ENCODE measurements around the gene ABCE1. TPM values are rescaled to one million over a fixed set of nuclear protein-coding genes. Genes with fewer than 3 reads are reported as not detected.

ABCE1 gene
- total and polyA plus RNA-seq, 10 of the 15 experiments (the other 5 are each of a cell fraction or from before 2014, with no cell fraction given) = 75.9 to 172 (median 134) TPM

DNA sequence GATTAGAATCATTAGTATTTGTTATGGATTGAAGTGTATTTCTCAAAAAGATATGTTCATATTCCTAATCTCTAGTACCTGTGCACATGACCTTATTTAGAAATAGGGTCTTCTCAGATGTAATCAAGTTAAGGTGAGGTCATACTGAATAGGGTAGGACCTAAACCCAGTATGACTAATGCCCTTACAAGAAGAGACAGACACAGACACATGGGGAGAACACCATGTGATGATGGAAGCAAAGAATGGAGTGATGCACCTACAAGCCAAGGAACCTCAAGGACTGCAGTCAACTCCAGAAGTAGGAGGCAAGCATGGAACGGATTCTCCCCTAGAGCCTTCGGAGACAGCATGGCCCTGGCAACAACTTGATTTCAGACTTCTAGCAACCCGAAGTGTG, 50.9 kb downstream of the ABCE1 start:
- Histone ChIP-seq H3K9ac (ENCODE audit: control insufficient read depth, insufficient read depth, low read length) (no peak overlapping the region), H4K20me1 (ENCODE audit: control insufficient read depth, insufficient read depth) (no peaks in the 10 kb centered on the region), H3K36me3 (ENCODE audit: control insufficient read depth in 2 of 2, insufficient read depth in 2 of 2, low read length in 1 of 2) (peaks cover 2 to 27% of the 10 kb centered on the region in 2 experiments), H3K79me2 (ENCODE audit: control insufficient read depth, insufficient read depth, low read length) (no peaks in the 10 kb centered on the region), H3K4me1 (ENCODE audit: control insufficient read depth, insufficient read depth, low read length) (peaks cover 5% of the 10 kb centered on the region; the same call in 1 of the 2 replicates), H3K4me3 (no peak overlapping the region), H3K27me3 (replicated peaks in 1 of 2; ENCODE audit: control insufficient read depth in 2 of 2, insufficient read depth in 2 of 2, low read length in 1 of 2) (no peaks in the 10 kb centered on the region), H3K9me3 (replicated peaks; ENCODE audit: control insufficient read depth, insufficient read depth, low read length) (no peaks in the 10 kb centered on the region), H3K27ac (ENCODE audit: control insufficient read depth, insufficient read depth) (no peak overlapping the region), H2AFZ (ENCODE audit: control insufficient read depth, low read depth, low read length) (no peak overlapping the region), H3K4me2 (ENCODE audit: control insufficient read depth, insufficient read depth) (no peak overlapping the region)
- in situ Hi-C loops (cut with MboI) = no loop called here
- FAIRE-seq = no peak
- CTCF ChIA-PET = no interaction called here
- SMC1A ChIA-PET (ENCODE audit: uncharacterized antibody, unreplicated experiment) = interaction anchor here (0.7 to 1.1 kb wide), 2 partner anchors 11 to 28 kb away, joined by 4 to 6 read pairs; no protein-coding TSS in a partner anchor
- no TSS peak for BruUV-seq (replicated peaks)
- POLR2A ChIA-PET = no interaction called here
- intact Hi-C loops (cut with micrococcal nuclease; ENCODE audit: unreplicated experiment) = no loop called here
- ATAC-seq = no peak
- WGBS (ENCODE audit: insufficient coverage, insufficient replicate concordance, low lambda C conversion rate, missing lambda C conversion rate) = 98% methylated on average over 3 of the region's 3 CpGs
- RAD21 ChIA-PET (ENCODE audit: unreplicated experiment) = no interaction called here
- no peak for DNase-seq (ENCODE audit: low read depth, low spot score)
- TF ChIP-seq, protein P1, sequence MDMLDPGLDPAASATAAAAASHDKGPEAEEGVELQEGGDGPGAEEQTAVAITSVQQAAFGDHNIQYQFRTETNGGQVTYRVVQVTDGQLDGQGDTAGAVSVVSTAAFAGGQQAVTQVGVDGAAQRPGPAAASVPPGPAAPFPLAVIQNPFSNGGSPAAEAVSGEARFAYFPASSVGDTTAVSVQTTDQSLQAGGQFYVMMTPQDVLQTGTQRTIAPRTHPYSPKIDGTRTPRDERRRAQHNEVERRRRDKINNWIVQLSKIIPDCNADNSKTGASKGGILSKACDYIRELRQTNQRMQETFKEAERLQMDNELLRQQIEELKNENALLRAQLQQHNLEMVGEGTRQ (IDR thresholded peaks at IDR 0.05; ENCODE audit: borderline replicate concordance, low read depth, low read length) = no peak
- TF ChIP-seq WRNIP1 (IDR thresholded peaks at IDR 0.05; ENCODE audit: borderline replicate concordance, low read depth, low read length) (no peak), EGR1 (IDR thresholded peaks at IDR 0.05; ENCODE audit: borderline replicate concordance in 1 of 2, low read depth in 2 of 2, low read length in 2 of 2) (no peak), YY1 (IDR thresholded peaks at IDR 0.05; ENCODE audit: low read depth, low read length) (no peak), NBN (IDR thresholded peaks at IDR 0.05) (no peak), RFX5 (IDR thresholded peaks at IDR 0.05; ENCODE audit: low read depth, low read length) (no peak), KDM1A (IDR thresholded peaks at IDR 0.05; ENCODE audit: borderline replicate concordance) (no peak), MEF2A (IDR thresholded peaks at IDR 0.05; ENCODE audit: insufficient read depth, low read depth, low read length) (no peak), CBX5 (IDR thresholded peaks at IDR 0.05; ENCODE audit: low read depth) (no peak), NR2C2 (IDR thresholded peaks at IDR 0.05; ENCODE audit: borderline replicate concordance, control insufficient read depth, insufficient read length, low read depth) (no peak), EED (IDR thresholded peaks at IDR 0.05; ENCODE audit: low read depth) (no peak), SP1 (IDR thresholded peaks at IDR 0.05; ENCODE audit: low read depth, low read length) (no peak), TCF12 (IDR thresholded peaks at IDR 0.05; ENCODE audit: low read depth, low read length) (no peak), TARDBP (IDR thresholded peaks at IDR 0.05; ENCODE audit: borderline replicate concordance) (no peak), NFYB (IDR thresholded peaks at IDR 0.05; ENCODE audit: insufficient read depth, low read depth, low read length) (no peak)
- TF ChIP-seq, protein P2, sequence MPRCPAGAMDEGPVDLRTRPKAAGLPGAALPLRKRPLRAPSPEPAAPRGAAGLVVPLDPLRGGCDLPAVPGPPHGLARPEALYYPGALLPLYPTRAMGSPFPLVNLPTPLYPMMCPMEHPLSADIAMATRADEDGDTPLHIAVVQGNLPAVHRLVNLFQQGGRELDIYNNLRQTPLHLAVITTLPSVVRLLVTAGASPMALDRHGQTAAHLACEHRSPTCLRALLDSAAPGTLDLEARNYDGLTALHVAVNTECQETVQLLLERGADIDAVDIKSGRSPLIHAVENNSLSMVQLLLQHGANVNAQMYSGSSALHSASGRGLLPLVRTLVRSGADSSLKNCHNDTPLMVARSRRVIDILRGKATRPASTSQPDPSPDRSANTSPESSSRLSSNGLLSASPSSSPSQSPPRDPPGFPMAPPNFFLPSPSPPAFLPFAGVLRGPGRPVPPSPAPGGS (IDR thresholded peaks at IDR 0.05; ENCODE audit: borderline replicate concordance, insufficient read depth, low read depth, low read length, poor library complexity, severe bottlenecking) = no peak
- TF ChIP-seq, protein P3, sequence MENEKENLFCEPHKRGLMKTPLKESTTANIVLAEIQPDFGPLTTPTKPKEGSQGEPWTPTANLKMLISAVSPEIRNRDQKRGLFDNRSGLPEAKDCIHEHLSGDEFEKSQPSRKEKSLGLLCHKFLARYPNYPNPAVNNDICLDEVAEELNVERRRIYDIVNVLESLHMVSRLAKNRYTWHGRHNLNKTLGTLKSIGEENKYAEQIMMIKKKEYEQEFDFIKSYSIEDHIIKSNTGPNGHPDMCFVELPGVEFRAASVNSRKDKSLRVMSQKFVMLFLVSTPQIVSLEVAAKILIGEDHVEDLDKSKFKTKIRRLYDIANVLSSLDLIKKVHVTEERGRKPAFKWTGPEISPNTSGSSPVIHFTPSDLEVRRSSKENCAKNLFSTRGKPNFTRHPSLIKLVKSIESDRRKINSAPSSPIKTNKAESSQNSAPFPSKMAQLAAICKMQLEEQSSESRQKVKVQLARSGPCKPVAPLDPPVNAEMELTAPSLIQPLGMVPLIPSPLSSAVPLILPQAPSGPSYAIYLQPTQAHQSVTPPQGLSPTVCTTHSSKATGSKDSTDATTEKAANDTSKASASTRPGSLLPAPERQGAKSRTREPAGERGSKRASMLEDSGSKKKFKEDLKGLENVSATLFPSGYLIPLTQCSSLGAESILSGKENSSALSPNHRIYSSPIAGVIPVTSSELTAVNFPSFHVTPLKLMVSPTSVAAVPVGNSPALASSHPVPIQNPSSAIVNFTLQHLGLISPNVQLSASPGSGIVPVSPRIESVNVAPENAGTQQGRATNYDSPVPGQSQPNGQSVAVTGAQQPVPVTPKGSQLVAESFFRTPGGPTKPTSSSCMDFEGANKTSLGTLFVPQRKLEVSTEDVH (IDR thresholded peaks at IDR 0.05; ENCODE audit: low read depth, partially characterized antibody) = no peak
- TF ChIP-seq, protein P4, sequence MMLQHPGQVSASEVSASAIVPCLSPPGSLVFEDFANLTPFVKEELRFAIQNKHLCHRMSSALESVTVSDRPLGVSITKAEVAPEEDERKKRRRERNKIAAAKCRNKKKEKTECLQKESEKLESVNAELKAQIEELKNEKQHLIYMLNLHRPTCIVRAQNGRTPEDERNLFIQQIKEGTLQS (IDR thresholded peaks at IDR 0.05; ENCODE audit: borderline replicate concordance, extremely low read depth, low read depth, low read length) = no peak

All from GM12878 (cell line).